Peyer's patch (tissue), 4 donors: ENCODE measurements around the gene PRDX3. TPM values are rescaled to one million over a fixed set of nuclear protein-coding genes. Genes with fewer than 3 reads are reported as not detected.
A peak's percentile ranks its signal among the peaks of the same experiment; 100 is the strongest.

Experiments
- DNase-seq, 3 donors: peaks; one replicate each; pipeline ENCODE4 v3.0.0-alpha.2; 2017 to 2019
- H3K27ac ChIP-seq, 4 donors: fragments of 200-600 bp; sonication (generic); one replicate each; pipeline ENCODE4 v1.5.1; 2016 to 2019
- H3K27me3 ChIP-seq, 2 donors: fragments of 200-600 bp; sonication (generic); one replicate each; pipeline ENCODE4 v1.5.1; 2019
- H3K36me3 ChIP-seq, 3 donors: fragments of 200-600 bp; sonication (generic); one replicate each; pipeline ENCODE4 v1.5.1; 2016 to 2019
- H3K4me1 ChIP-seq, 4 donors: fragments of 200-600 bp; sonication (generic); one replicate each; pipeline ENCODE4 v1.5.1; 2016 to 2019
- H3K4me3 ChIP-seq, 4 donors: fragments of 200-600 bp; sonication (generic); 1 replicate in 3 of 4; 2 replicates in 1 of 4; pipeline ENCODE4 v1.5.1; 2016 to 2019; ENCODE audit warnings: mild to moderate bottlenecking in 1 of 4
- H3K9me3 ChIP-seq, 4 donors: fragments of 200-600 bp; sonication (generic); one replicate each; pipeline ENCODE4 v1.5.1; 2016 to 2019; ENCODE audit warnings: mild to moderate bottlenecking in 1 of 4
- POLR2A ChIP-seq, 2 donors: fragments of 450-650 bp; IDR thresholded peaks; one replicate each; pipeline ENCODE4 v1.5.1; 2017; ENCODE audit warnings: antibody characterized with exemption in 2 of 2, mild to moderate bottlenecking in 2 of 2, moderate library complexity in 2 of 2
- total RNA-seq, 4 donors: library from RNA; depleted of rRNA; stranded (reverse); fragments of >200 nt; gene quantifications; one replicate each; pipeline ENCODE4 v1.1.0, GENCODE V29; 2016
- TF ChIP-seq, protein P1 (sequence below), 6 experiments: fragments of 450-650 bp in 4 of 6; fragments of 200-600 bp in 2 of 6; sonication (generic) in 1 of 6; IDR thresholded peaks; one replicate each; pipeline ENCODE4 v1.5.1; 2017 to 2019; ENCODE audit warnings: antibody characterized with exemption in 6 of 6, mild to moderate bottlenecking in 3 of 6, moderate library complexity in 1 of 6

PRDX3 gene
- total RNA-seq, 4 donors from 2014 or later: 76.2 to 138 (median 107) TPM

- Histone ChIP-seq H3K4me3 (peak overlapping the region; percentile 85 to 95 (median 90)), H3K4me1 (peaks cover 0 to 33% (median 8%) of the 10 kb centered on the region in 4 donors), H3K27ac (peak overlapping the region; percentile 75 to 100 (median 98)), H3K9me3 (no peaks in the 10 kb centered on the region), H3K27me3 (no peaks in the 10 kb centered on the region), H3K36me3 (no peaks in the 10 kb centered on the region)
- no peak for TF ChIP-seq POLR2A (IDR thresholded peaks at IDR 0.05)
- TF ChIP-seq, protein P1, sequence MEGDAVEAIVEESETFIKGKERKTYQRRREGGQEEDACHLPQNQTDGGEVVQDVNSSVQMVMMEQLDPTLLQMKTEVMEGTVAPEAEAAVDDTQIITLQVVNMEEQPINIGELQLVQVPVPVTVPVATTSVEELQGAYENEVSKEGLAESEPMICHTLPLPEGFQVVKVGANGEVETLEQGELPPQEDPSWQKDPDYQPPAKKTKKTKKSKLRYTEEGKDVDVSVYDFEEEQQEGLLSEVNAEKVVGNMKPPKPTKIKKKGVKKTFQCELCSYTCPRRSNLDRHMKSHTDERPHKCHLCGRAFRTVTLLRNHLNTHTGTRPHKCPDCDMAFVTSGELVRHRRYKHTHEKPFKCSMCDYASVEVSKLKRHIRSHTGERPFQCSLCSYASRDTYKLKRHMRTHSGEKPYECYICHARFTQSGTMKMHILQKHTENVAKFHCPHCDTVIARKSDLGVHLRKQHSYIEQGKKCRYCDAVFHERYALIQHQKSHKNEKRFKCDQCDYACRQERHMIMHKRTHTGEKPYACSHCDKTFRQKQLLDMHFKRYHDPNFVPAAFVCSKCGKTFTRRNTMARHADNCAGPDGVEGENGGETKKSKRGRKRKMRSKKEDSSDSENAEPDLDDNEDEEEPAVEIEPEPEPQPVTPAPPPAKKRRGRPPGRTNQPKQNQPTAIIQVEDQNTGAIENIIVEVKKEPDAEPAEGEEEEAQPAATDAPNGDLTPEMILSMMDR (IDR thresholded peaks at IDR 0.05): peak; percentile 63 to 86 (median 72)
- peak; percentile 56 to 83 (median 78) for DNase-seq
Measured at GRCh38 chr10:119209035-119209735, 30.6 kb upstream of the PRDX3 start.

GRCh38 chr10:119208553-119208940 lies 29.9 kb upstream of the PRDX3 start:
- Histone ChIP-seq H3K27me3 (no peaks in the 10 kb centered on the region), H3K27ac (peak overlapping the region; percentile 75 to 100 (median 98)), H3K36me3 (no peaks in the 10 kb centered on the region), H3K4me3 (peak overlapping the region; percentile 85 to 95 (median 90)), H3K9me3 (no peaks in the 10 kb centered on the region), H3K4me1 (peaks cover 0 to 33% (median 8%) of the 10 kb centered on the region in 4 donors)
- DNase-seq: no peak
- TF ChIP-seq, protein P1 (IDR thresholded peaks at IDR 0.05): no peak
- no peak for TF ChIP-seq POLR2A (IDR thresholded peaks at IDR 0.05)

GRCh38 chr10:119207713-119208552 lies 29.3 kb upstream of the PRDX3 start:
- Histone ChIP-seq H3K9me3 (no peaks in the 10 kb centered on the region), H3K4me3 (peak overlapping the region; percentile 85 to 95 (median 90)), H3K36me3 (no peaks in the 10 kb centered on the region), H3K4me1 (peaks cover 0 to 29% (median 8%) of the 10 kb centered on the region in 4 donors), H3K27ac (peak overlapping the region; percentile 75 to 100 (median 98)), H3K27me3 (no peaks in the 10 kb centered on the region)
- TF ChIP-seq, protein P1 (IDR thresholded peaks at IDR 0.05): no peak
- no peak for TF ChIP-seq POLR2A (IDR thresholded peaks at IDR 0.05)
- DNase-seq: peak in 2 of 3 donors; percentile 56 to 72

DNA sequence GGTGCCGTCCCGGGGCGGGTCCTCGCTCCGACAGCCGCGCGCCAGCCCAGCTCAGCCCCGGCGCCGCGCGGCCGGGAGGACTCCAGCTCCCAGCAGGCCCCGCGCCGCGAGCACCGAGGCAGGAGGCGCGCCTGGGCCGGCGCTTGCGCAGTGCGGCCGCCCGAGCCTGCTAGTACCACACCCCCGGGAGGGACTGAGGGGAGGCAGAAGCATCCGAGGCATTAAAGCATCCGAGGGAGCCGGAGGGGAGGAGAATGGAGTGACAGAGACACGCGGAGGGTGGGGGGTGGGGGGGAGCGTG lies 28.7 kb upstream of the PRDX3 start, which contains the start of gene GRK5:
Gene GRK5, plus strand, starts transcription at position 206 of the 301 bp plus-strand sequence. CDS start 347 bp downstream, outside the sequence.
- H3K27me3 ChIP-seq: no peaks in the 10 kb centered on the region
- H3K27ac ChIP-seq: peak within 1 kb of the TSS; percentile 97 to 100 (median 98)
- TF ChIP-seq, protein P1 (IDR thresholded peaks at IDR 0.05): no peak
- peak; percentile 15 to 70 for TF ChIP-seq POLR2A (IDR thresholded peaks at IDR 0.05)
- no peaks in the 10 kb centered on the region for H3K9me3 ChIP-seq
- DNase-seq: peak; percentile 95 to 98 (median 96)
- peaks cover 0 to 23% (median 8%) of the 10 kb centered on the region in 4 donors for H3K4me1 ChIP-seq
- peak within 1 kb of the TSS; percentile 85 to 95 (median 90) for H3K4me3 ChIP-seq
- H3K36me3 ChIP-seq: no peaks in the 10 kb centered on the region

DNA sequence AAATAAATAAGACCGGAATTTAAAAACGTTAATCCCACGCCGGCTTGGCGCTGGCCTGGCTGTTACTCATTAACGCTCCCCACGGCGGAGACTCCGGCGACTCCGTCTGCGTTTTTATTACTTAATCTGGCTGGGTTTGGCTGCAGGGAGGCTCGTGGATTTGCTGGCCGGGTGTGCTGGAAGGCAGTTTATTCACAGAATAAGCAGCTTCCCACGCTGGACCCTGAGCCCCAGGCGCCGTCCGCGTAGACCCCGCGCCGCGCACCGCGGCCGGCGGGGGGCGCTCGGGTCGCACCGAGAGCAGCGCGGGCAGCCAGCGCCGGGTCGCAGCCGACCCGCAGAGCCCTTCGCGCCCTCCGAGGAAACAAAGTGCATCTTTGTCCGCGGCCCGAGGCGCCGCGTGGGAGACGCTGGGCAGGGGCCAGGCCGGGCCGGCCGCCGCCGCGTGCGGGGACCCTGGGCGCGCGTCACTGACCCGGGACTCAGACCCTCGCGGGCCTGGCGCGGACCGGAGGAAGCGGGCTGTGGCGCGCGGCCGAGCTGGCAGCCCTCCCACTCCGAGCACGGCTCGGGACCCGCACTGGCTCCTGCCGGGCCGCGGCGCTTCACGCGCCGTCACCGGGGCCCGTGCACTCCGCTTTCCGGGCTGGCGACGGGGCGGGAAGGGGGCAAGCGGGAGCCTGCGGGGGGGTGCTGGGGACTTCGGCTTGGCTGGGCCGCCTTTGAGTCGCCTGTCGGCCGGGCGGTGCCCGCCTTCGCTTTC lies 28.2 kb upstream of the PRDX3 start:
- DNase-seq: peak; percentile 69 to 86 (median 85)
- peaks cover 0 to 21% (median 8%) of the 10 kb centered on the region in 4 donors for H3K4me1 ChIP-seq
- peak overlapping the region; percentile 85 to 95 (median 90) for H3K4me3 ChIP-seq
- H3K9me3 ChIP-seq: no peaks in the 10 kb centered on the region
- TF ChIP-seq POLR2A (IDR thresholded peaks at IDR 0.05): peak; percentile 18 to 48
- TF ChIP-seq, protein P1 (IDR thresholded peaks at IDR 0.05): peak; percentile 56 to 92 (median 86)
- H3K36me3 ChIP-seq: no peaks in the 10 kb centered on the region
- peak overlapping the region; percentile 97 to 100 (median 98) for H3K27ac ChIP-seq
- no peaks in the 10 kb centered on the region for H3K27me3 ChIP-seq
